ENCODE measurements around the gene ZBBX.

DNA sequence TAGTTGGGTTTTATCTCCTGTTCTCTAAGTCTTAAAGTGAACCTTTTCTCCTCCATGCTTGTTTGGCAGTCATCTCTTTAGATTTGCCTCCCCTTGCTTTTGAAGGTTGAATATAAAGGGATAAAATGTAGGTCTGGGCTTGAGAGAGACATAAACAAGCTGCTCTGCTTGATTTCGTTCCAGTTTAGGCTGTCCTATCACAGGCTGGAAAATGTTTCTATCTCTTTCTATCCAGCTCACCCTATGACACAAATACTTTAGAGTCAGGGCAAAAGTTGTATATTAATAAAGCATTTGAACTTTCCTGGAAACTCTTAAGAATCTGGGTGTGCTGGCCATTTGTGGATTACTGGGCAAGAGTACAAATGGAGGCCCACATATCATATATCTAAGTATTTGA lies 29.5 kb upstream of the ZBBX start:
- TF ChIP-seq TAF1 (IDR thresholded peaks at IDR 0.05; ENCODE audit: low read depth) (no peak), EZH2 (IDR thresholded peaks at IDR 0.05; ENCODE audit: borderline replicate concordance, insufficient read depth, low read length, poor library complexity, severe bottlenecking) (no peak)
- TF ChIP-seq, protein P1, sequence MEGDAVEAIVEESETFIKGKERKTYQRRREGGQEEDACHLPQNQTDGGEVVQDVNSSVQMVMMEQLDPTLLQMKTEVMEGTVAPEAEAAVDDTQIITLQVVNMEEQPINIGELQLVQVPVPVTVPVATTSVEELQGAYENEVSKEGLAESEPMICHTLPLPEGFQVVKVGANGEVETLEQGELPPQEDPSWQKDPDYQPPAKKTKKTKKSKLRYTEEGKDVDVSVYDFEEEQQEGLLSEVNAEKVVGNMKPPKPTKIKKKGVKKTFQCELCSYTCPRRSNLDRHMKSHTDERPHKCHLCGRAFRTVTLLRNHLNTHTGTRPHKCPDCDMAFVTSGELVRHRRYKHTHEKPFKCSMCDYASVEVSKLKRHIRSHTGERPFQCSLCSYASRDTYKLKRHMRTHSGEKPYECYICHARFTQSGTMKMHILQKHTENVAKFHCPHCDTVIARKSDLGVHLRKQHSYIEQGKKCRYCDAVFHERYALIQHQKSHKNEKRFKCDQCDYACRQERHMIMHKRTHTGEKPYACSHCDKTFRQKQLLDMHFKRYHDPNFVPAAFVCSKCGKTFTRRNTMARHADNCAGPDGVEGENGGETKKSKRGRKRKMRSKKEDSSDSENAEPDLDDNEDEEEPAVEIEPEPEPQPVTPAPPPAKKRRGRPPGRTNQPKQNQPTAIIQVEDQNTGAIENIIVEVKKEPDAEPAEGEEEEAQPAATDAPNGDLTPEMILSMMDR (IDR thresholded peaks at IDR 0.05; ENCODE audit: poor library complexity, severe bottlenecking) = no peak
